Activated CD8-positive, alpha-beta memory T cell treated with anti-CD3 and anti-CD28 coated beads, Interleukin-2, amount 50 U/mL, for 1 hour (primary cell): ENCODE results near the gene SAPCD2.

Experiments
- DNase-seq: peaks from one replicate; pipeline ENCODE4 v3.0.0-alpha.2; 2020; ENCODE audit errors: extremely low read depth

The SAPCD2 gene

GRCh38 chr9:137082222-137082924 is 12.0 kb upstream of the SAPCD2 start:
- no peak for DNase-seq

- DNase-seq, result no peak
Observed at GRCh38 chr9:137080260-137081122, 10.1 kb upstream of the SAPCD2 start.

GRCh38 chr9:137079401-137079787 is 9.0 kb upstream of the SAPCD2 start:
- DNase-seq, result no peak

GRCh38 chr9:137078701-137079400 is 8.5 kb upstream of the SAPCD2 start:
- no peak for DNase-seq

DNA sequence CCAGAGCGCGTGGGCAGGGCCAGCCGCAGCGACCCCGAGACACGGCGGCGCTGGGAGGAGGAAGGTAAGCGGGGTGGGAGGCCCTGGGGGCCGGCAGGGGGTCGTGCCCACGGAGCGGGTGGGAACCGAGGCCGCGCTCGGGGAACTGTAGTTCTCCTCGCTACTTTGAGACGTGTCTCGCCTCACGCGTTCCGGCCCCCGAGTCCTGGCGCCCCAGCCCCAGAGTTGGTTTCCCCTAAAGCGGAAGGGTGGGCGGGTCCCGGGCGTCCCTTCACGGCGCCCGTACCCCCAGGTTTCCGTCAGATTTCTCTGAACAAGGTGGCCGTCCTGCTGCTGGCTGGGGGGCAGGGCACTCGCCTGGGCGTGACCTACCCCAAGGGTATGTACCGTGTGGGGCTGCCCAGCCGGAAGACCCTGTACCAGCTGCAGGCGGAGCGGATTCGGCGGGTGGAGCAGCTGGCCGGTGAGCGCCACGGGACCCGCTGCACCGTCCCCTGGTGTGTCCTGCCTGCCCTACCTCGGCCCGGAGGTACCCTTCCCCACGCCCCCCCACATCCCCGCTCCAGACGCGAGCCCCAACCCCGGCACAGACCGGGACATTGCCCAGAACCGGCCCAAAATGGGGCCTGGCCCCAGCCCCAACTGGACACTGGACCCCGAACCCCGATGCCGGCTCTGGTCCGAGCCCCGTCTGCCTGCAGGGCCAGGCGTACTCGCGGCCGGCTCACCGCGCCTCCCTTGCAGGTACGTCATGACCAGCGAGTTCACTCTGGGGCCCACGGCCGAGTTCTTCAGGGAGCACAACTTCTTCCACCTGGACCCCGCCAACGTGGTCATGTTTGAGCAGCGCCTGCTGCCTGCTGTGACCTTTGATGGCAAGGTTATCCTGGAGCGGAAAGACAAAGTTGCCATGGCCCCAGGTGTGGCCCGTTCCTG is 7.7 kb upstream of the SAPCD2 start:
- no peak for DNase-seq

GRCh38 chr9:137077010-137077747 is 6.8 kb upstream of the SAPCD2 start, which contains the start of gene UAP1L1:
UAP1L1 (plus strand) TSS chr9:137077517; CDS start chr9:137077533, 16 bp downstream.
- no peak for DNase-seq

DNA sequence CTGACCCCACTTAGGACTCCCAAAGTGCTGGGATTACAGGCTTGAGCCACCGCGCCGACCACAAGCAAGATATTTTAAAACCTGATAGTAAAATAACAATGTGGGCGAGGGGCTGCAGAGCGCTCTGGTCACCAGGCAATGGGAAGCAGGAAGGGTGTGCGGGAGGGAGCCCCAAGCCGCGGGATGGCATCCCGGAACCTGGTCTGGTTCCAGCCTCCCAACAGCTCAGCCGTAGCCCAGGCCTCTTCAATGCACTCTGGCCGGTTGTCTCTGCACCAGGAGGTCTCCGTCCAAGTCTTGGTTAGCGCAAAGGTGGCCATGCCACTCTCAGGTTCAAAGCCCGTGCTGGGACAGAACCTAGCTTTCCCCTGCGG is 6.3 kb upstream of the SAPCD2 start:
- DNase-seq, result no peak

GRCh38 chr9:137075275-137075775 is 5.0 kb upstream of the SAPCD2 start:
- no peak for DNase-seq

DNA sequence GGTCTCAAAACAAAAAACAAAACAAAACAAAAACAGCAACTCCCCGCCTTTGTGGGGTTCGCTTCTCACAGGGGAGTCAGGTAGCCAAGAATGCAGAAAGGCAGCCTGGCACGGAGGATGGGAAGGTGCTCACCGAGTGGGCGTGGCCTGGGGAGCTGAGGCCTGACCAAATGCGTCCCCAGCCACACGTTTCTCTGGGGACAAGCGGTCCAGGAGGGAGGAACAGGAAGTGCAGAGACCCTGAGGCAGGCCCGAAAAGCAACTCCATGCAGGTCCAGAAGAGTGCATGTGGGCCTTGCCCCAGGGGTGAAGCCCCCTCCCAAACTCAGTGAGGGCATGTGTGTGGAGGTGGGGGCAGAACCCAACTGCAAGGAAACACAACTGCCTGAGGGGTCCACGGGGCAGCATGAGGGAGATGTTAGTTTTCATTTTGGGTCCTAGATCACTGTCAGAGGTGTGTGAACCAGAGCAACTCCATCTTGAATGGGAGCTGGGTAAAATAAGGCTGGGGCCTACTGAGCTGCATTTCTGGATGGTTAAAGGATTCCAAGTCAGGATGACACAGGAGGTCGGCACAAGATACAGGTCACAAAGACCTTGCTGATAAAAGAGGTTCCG is 4.4 kb upstream of the SAPCD2 start:
- DNase-seq, result no peak

GRCh38 chr9:137073992-137074399 is 3.6 kb upstream of the SAPCD2 start:
- DNase-seq, result no peak

GRCh38 chr9:137071282-137071681 is 925 bp upstream of the SAPCD2 start:
- no peak for DNase-seq

DNA sequence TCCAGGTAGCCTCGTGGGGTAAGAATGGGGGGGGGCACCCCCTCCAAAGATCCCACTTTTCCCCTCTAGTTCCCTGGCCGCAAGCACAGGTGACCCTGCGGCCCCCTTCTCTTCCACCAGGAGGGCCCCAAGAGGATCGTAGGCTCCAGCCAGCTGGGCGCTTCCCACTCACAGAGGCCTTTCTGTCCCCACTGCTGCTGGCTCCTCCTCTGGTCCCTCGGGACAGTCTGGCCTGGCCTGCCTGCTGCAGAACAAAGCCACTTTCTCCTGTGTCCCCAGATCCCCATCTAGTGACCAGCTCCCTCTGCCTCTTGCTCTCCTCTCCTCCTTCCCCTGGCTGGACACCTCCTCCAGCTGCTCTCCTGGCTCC is 534 bp upstream of the SAPCD2 start:
- no peak for DNase-seq

- DNase-seq, result no peak
Observed at GRCh38 chr9:137069508-137070091, 757 bp downstream of the SAPCD2 start.

- DNase-seq, result no peak
Observed at GRCh38 chr9:137068539-137069507, 1.5 kb downstream of the SAPCD2 start.

GRCh38 chr9:137067860-137068538 is 2.4 kb downstream of the SAPCD2 start:
- peak; percentile 57 for DNase-seq

GRCh38 chr9:137066096-137066861 is 4.1 kb downstream of the SAPCD2 start:
- no peak for DNase-seq

GRCh38 chr9:137065336-137065967 is 4.9 kb downstream of the SAPCD2 start:
- DNase-seq, result no peak
